GM04504 (cell line): ENCODE data around the gene SGCE.

Experiments
- DNase-seq: peaks from one replicate; pipeline ENCODE4 v3.0.0-alpha.2; 2012; ENCODE audit warnings: low read depth

SGCE gene

GRCh38 chr7:94621120-94621519 lies 34.8 kb downstream of the SGCE start:
- no peak for DNase-seq

GRCh38 chr7:94620703-94621118 lies 35.2 kb downstream of the SGCE start:
- peak; percentile 87 for DNase-seq

- no peak for DNase-seq
Measured at GRCh38 chr7:94618126-94618525, 37.8 kb downstream of the SGCE start.

DNA sequence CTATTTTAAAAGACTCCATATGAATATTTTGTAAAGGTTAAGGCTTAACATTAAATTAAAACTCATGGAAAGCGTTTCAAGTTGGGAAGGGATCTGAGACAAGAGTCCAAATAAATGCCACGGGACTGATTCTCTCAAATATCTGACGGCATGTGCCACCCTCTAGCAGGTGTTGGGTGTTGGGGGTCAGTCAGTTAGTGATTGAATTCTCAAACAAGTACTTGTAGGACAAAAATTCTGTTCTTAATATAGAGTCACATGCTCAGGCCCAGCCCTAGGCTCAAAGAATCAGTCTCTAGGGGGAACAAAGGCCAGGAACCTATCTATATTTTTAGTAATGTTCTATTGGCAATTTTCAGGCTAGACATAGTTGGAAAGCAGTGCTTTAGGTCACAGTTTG lies 39.1 kb downstream of the SGCE start:
- no peak for DNase-seq

GRCh38 chr7:94615666-94616065 lies 40.3 kb downstream of the SGCE start:
- DNase-seq: no peak

GRCh38 chr7:94612661-94613060 lies 43.3 kb downstream of the SGCE start:
- no peak for DNase-seq

GRCh38 chr7:94612253-94612652 lies 43.7 kb downstream of the SGCE start:
- DNase-seq: no peak

GRCh38 chr7:94609561-94609960 lies 46.4 kb downstream of the SGCE start:
- no peak for DNase-seq

DNA sequence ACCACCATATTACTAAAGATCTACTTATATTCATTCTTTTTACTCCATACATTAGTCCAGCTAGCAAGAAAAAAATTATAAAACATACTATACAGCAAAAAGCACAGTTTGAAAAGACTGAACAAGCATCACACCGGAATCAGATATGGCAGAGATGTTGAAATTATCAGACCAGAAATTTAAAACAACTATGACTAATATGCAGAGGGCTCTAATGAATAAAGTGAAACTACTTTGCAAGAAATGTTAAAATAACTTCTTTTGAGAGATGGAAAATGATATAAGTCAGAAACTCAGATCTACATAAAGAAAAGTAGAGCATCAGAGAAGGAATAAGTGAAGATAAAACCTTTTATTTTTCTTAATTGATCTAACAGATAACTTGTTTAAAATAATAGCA lies 50.9 kb downstream of the SGCE start:
- no peak for DNase-seq

DNA sequence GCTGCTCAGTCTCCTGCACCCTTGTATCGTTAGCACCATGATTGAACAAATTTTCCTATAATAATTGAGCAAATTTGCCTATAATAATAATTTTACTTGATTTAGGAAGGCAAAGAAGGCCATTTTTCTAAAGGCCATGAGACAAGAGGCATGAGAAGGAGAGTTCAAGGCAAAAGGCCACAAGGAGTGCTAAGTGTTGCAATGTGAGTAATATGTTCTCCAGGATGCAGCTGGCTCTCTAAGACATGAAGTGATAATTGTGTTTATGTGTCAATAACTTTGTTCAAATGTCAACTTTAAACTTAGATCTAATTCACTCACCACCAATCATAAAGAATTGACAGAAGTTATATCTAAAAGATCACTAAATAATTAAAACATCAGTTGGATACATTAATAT lies 53.8 kb downstream of the SGCE start:
- DNase-seq: no peak

GRCh38 chr7:94600267-94600666 lies 55.7 kb downstream of the SGCE start:
- no peak for DNase-seq

- no peak for DNase-seq
Measured at GRCh38 chr7:94595717-94596116, 60.2 kb downstream of the SGCE start.

- no peak for DNase-seq
Measured at GRCh38 chr7:94594882-94595281, 61.1 kb downstream of the SGCE start.

- no peak for DNase-seq
Measured at GRCh38 chr7:94591176-94591575, 64.8 kb downstream of the SGCE start.

- DNase-seq: no peak
Measured at GRCh38 chr7:94590526-94591162, 65.3 kb downstream of the SGCE start.

DNA sequence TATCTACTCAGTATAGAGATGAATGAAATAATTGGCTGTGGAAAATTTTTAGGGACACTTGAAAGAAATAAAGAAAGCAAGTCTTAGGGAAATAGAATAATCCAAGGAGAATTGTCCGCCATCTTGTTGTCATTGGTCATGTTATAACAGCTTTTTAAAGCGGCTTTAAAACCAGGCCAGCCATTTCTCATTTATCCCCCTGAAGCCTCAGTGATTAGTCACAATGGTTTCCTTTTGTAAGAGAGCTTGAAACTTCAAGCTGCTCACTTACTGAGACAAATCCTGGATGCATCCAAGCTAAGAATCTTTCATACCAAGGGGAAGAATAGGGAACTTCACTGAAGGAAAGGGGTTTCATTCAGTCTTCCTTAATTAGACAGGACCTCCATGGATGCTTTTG lies 67.9 kb downstream of the SGCE start:
- no peak for DNase-seq

- DNase-seq: no peak
Measured at GRCh38 chr7:94584113-94584512, 71.8 kb downstream of the SGCE start.

GRCh38 chr7:94580601-94581000 lies 75.3 kb downstream of the SGCE start:
- no peak for DNase-seq

- no peak for DNase-seq
Measured at GRCh38 chr7:94579470-94579869, 76.5 kb downstream of the SGCE start.

DNA sequence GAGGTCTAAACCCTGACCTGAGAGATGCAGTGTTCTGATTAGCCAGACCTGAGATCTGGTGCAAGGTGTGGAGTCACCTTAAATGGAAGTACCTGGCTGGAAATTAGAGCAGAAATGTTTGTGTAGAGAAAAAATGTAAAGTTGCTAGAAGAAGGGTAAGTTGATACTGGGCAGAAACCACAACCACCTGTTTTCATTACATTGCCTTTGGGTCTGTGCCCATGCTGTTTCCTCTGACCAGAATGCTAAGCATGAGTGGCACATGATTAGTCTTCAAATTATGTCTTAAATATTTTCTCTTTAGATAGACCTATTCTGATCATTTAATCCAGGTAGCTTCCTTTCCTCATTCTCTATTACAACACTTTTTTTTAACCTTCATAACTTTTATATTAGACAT lies 77.3 kb downstream of the SGCE start:
- no peak for DNase-seq

GRCh38 chr7:94577357-94577756 lies 78.6 kb downstream of the SGCE start:
- DNase-seq: no peak

- DNase-seq: no peak
Measured at GRCh38 chr7:94576316-94576715, 79.6 kb downstream of the SGCE start.

- DNase-seq: no peak
Measured at GRCh38 chr7:94575646-94576045, 80.3 kb downstream of the SGCE start.

- no peak for DNase-seq
Measured at GRCh38 chr7:94571816-94572215, 84.1 kb downstream of the SGCE start.

DNA sequence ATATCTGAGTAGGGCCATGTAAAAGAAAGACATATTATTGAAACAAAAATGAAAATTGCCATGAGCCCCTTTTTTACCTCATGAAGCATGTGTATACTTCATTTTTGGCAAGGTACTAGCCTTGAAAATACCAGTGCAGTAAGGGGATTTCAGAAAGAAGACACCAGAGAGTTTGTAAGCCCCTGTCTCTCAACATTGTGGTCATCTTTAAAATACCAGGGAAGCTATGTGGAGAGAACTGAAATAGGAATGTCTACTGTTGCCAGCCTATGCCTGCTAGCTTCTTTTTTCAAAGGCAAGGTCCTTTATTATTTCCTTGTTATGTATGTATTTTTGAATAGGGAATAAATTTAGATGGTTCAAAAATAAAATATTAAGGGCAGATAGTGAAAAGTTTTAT lies 88.5 kb downstream of the SGCE start:
- DNase-seq: no peak
